ENCODE results near the gene ZCCHC7.

DNA sequence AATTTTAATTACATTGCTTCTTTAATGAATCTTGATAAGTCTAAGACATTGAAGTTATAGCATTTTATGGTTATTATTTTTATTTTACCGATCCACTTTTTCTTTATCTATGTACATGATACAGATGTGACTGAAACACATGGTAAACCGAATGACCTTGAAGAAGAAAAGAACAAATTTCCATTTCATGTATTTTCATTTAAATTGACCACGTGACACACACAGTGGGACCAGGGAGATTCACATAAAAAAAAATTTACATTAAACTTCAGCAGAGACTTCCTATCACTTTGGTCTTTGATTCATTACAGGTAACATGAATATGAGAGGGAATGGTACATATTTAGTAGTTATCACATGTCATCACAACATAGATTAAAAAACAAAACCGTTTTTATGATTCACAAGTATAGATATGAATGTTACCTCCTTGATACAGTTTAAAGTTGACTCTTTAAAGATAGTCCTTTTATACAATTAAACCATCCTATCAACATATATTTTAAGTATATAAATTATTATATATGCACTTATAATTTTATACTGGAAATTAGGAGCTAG lies 133.1 kb downstream of the ZCCHC7 start:
- TF ChIP-seq ZNF274 (IDR thresholded peaks at IDR 0.05; ENCODE audit: low read depth, low read length) (no peak), YY1 (IDR thresholded peaks at IDR 0.05; ENCODE audit: insufficient read depth, insufficient read length) (no peak), SUZ12 (IDR thresholded peaks at IDR 0.05; ENCODE audit: extremely low read depth, insufficient read depth, insufficient read length) (no peak)

Data from NT2/D1 (cell line).